A204.1 (cell line): ENCODE data around the gene ILKAP.

Source experiments
- FAIRE-seq: peaks from 2 replicates; lab custom pipeline; 2012; peaks lifted over from hg19 to GRCh38; lab: Jason Lieb, UNC

Gene ILKAP

DNA sequence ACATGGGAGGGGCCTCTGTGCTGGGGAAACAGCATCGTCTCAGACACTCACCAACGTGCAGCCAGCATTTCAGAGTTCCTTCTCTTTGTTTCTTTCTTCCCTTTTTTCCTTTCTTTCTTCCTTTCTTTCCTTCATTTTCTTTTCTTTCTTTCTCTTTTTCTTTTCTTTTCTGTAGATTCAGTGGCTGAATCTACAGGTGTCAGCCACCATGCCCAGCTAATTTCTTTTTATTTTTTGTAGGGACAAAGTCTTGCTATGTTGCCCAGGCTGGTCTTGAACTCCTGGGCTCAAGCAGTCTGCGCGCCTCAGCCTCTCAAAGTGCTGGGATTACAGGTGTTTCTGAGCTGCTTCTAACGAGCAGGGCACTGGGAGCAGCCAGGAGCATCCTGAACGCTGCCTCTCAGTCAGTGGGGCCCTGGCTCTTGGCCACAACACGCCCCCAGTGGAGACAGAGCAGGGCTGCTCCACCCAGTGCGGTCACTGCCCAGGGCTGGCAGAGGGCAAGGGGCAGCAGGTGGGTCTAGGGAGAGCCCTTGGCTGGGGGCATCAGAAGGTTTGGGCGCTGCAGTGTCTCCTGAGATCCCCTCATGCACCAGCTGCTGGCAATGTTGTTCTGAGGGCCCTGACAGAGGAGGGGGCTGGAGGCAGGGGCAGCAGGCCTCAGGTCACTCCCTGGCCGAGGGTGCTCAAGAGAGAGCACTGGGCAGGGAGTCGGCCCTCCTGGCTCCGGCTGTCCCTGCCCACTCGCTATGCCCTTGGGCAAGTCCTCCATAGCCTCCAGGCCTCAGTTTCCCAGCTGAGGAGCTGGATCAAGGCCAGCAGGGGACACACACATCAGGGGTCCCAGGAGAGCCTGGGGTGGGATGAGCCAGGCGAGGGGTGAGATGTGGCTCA lies 69.7 kb downstream of the ILKAP start:
- FAIRE-seq = no peak

DNA sequence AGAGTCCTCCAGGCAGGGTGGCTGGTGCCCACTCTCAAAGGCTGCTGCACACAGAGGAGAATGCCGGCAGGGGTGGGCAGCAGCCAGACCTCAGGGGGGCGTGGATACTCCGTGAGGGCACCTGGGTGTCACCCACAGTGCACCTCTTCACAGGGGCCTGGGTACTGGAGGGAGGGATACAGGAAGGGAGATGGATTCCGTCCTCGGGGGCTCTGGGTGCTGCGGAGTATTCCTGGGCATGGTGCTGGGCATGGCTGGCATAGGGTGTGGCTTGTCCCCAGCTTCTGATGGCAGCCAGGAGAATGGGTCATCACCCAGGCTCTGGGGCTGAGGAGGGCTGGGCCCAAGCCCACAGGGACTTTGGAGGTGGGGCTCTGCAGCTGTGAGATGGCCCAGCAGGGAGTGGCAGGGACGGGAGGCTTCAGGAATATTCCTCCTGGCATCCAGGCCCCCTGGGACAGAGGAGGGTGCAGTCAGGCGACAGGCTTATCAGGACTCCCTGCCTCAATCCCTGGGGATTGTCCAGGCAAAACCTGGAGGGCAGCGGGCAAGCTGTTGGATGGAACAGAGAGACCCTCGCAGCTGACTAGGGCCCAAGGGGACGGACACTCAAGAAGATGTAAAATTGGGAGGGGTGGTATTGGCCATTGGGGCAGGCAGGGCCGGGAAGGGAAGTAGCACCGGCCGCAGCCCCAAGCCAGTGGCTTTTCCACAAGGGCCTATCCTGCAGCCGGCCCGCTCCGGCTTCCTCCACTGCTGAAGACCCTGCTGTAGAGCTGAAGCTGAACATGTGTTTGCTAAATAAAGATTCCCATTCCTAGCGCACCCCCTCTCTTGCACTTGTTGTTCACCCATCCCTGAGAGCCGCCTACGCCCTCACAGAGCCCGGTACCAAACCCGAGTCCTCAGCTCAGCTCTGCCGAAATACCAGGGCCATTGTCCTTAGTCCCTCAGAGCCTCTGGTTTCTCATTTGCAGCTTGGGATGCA lies 70.7 kb downstream of the ILKAP start:
- no peak for FAIRE-seq

DNA sequence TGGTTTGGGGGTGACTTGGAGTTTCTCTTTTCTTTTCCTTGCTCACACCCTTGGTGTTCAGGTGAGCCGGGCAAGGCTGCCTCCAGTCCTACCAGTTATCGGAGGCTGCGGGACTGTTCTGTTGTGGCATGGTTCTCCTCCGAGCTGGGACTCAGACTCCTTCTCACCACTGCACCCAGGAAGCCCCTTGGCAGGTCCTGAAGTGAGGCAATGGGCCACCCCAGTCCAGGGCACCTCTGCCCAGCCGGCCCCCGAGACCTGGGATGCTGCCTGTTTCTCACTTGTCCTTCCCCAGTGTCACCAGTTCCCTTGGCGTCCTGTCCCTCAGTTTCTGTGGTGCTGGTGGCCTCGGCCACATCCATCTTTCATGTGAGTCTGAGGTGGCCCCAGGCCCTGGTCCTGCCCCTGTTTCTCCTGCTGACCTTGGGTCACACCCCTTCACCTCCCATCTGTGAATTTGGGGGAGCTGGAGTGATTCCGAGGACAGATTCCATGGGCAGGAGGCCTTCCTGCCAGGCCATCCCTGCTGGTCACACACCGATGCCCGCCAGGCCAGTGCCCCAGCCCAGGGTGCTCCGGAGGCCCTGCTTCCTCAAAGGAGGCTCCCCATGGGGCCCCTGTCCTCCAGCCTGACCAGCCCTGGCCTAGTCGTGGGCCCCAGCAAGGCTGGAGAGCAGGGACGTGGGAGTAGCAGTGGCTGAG lies 71.6 kb downstream of the ILKAP start:
- no peak for FAIRE-seq

DNA sequence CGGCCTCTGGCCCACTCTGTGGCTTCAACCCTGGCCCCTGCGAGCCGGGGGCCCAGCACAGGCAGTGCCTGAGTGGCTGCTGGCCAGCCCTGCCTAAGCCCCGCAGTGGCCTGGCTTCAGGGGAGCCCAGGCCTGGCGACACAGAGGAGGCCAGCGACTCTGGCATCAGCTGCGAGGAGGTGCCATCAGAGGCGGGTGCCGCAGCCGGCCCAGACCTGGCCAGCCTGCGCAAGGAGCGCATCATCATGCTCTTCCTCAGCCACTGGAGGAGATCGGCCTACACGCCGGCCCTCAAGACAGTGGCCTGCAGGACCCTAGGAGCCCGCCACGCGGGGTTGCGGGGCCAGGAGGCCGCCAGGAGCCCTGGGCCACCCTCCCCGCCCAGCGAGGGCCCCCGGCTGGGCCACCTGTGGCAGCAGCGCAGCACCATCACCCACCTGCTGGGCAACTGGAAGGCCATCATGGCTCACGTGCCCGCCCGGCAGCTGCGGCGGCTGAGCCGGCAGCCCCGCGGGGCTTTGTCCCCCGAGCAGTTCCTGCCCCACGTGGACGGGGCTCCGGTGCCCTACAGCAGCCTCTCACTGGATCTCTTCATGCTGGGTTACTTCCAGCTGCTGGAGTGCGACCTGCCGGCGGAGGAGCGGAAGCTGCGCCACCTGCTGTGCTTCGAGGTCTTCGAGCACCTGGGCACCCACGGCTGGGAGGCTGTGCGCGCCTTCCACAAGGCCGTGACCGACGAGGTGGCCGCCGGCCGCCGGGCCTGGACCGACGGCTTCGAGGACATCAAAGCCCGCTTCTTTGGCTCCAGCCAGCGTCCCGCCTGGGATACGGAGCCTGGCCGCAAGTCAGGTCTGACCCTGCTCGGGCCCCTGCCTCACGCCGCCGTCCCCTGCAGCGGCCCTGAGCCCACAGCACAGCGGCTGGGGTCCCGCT lies 72.5 kb downstream of the ILKAP start:
- FAIRE-seq = no peak

DNA sequence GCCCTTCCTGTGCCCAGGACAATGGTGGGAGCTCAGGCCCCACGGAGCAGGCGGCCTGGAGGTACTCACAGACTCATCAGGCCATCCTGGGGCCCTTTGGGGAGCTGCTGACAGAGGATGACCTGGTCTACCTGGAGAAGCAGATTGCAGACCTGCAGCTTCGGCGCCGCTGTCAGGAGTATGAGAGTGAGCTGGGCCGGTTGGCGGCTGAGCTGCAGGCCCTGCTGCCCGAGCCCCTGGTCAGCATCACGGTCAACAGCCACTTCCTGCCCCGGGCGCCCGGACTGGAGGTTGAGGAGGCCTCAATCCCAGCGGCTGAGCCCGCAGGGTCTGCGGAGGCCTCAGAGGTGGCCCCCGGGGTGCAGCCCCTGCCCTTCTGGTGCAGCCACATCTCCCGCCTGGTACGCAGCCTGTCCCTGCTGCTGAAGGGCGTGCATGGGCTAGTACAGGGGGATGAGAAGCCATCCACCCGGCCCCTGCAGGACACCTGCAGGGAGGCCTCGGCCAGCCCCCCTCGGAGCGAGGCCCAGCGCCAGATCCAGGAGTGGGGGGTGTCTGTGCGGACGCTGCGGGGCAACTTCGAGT lies 73.3 kb downstream of the ILKAP start:
- no peak for FAIRE-seq

DNA sequence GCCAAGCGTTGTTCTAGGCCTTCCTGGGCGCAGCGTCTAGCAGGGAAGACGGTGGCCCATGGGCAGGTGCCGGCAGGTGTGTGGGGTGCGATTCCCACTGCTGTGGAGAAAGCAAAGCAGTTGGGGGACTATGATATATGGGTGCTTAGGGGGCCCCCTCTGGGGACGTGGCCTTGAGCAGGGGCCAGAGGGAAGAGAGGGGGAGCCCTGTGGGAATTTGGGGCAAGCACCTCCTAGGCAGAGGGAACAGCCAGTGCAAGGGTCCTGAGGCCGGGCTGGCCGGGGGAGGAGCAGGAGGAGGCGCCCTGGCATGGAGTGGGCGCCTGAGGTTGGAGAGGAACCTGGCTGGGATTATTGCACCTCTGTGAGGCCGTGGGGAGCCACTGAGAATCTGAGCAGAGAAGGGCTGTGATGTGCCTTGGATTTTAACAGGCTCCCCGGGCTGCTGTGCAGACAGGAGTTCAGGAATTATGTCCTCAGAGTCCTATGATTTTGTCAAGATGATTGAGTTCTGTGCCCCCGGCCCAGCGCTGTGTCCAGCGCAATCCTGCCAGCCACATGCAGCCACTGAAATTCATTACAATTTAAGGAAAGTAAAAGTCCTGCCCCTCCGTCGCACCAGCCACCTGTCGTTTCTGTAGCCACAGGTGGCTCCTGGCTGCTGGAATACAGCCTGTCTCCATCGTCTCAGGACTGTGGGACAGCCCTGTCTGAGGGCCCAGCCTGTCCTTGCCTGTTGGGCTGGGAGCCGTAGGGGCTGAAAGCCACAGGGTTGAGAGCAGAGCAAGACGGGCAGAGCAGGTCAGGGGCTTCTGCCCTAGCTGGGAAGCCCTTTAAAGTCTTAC lies 74.1 kb downstream of the ILKAP start:
- no peak for FAIRE-seq

DNA sequence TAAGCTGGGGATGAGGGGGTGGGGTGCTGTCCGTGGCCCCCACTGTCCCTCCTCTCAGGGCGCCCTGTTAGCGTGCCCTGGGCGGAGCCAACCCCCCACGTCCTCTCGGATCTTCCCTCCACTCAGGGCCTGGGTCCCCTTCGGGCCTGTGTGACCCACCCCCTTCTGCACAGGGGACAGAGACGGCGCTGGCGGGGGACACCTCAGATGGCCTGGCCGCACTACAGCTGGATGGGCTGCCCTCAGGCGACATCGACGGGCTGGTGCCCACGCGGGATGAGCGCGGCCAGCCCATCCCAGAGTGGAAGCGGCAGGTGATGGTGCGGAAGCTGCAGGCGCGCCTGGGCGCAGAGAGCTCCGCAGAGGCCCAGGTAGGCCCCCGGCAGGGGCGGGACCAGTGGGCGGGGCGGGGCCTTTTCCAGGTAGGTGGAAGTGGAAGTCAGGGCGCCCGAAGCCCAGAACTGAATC lies 74.9 kb downstream of the ILKAP start:
- no peak for FAIRE-seq

DNA sequence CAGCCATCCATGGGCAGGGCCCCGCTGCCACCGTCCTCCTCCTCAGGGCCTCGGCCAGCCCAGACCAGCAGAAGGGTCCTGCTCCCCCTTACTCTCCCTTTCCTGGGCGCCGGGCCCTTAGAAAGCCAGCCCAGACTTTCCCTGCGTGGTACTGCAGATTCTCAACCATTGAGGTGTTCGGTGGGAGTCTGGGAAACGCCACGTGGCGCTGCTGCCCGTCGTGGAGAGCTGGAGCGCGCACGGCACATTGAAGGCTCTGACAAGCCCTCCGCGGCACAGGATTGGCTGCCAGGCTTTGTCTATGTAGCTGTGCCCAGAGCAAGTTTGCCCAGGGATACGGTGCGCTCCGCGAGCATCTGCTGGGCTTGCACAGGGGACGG lies 75.4 kb downstream of the ILKAP start:
- no peak for FAIRE-seq

DNA sequence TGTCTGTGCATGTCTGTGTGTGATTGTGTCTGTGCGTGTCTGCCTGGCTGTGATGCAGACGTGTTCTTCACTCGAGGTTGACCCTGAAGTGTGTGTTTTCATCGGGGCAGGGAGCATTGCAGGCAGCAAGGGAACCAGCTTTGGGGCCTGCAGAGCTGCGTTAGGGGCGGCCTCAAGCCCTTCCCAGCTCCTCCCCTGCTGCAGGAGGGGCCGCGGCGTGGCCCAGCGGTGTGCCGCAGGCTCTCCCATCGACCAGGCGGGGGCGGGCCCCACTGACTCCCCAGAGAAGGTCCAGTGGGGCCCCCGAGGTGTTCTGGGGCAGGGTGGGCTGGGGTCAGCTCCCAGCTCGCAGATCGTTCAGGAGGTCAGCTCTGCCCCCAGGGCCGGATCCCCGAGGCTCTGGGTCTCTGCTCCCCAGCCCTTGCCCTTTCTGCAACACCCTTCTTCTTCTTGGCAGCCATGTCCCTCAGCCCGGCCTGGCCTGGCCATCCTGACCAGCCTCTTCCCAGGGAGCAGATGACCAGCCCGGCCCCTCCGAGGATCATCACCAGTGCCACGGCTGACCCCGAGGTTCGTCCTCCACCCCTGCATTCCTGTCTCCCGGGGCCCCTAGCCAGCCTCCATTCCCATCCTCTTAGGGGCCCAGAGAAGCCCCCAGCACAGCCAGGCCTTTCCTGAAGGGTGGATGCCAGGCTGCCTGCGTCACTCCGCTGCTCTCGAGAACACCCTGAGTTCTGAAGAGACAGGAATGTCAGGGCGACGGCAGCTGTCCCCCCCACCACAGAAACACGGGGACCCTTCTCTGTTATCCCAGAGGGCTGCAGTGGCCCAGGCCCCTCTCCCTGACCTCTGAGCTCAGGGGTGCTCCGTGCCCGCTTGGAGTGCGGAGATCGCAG lies 76.1 kb downstream of the ILKAP start:
- FAIRE-seq = no peak

DNA sequence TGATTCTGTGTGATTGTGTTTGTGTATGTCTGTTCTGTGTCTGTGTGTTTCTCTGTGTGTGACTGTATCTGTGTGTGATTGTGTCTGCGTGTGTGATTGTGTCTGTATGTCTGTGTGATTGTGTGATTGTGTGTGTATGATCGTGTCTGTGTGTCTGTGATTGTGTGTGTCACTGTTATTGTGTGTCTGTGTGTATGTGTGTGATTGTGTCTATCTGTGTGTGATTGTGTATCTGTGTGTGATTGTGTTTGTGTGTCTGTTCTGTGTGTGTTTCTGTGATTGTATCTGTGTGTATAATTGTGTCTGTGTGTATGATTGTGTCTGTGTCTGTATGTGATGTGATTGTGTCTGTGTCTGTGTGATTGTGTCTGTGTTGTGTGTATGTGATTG lies 76.7 kb downstream of the ILKAP start:
- FAIRE-seq = no peak

DNA sequence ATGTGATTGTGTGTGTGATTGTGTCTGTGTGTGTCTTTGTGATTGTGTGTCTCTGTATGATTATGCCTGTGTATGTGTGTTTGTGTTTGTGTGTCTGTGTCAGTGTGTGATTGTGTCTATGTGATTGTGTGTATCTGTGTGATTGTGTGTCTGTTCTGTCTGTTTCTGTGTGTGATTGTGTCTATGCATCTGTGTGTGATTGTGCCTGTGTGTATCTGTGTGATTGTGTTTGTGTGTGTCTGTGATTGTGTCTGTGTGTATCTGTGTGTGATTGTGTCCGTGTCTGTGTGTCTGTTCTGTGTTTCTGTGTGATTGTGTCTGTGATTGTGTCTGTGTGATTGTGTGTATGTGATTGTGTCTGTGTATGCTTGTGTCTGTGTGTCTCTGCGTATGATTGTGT lies 77.2 kb downstream of the ILKAP start:
- FAIRE-seq = no peak

DNA sequence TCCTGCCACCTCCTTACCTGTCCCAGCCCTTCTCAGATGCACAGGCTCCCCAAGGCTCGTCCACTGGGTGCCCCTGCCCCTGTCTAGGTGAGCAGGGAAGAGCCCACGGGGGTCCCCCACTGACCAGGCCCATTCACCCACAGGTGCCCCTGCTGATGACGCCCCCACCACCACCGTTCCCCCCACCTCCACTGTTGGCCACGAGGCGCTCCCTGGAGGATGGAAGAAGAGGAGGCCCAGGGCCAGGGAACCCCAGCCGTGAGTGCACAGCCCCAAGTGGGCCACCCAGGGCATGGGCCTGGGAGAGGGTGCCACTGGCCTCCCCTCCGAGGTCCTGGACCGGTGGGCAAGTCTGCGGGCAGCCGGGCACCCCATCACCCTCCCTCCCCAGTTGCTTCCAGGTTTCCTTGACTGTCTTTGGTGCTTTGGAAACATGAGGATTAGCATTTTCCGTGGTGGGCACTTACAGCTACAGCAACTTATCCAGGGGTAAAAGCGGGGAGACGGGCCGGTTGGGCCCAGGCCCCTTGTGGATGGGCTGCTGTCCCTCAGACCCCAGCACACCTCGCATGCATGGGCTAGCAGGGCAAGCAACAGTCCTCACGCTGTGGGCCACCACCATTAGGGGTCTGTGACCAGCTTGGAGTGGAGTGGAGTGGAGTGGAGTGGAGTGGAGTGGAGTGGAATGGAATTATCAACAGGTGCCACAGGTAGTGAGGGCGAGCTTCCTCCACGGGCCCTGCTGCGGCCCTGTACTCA lies 78.2 kb downstream of the ILKAP start:
- FAIRE-seq = no peak

DNA sequence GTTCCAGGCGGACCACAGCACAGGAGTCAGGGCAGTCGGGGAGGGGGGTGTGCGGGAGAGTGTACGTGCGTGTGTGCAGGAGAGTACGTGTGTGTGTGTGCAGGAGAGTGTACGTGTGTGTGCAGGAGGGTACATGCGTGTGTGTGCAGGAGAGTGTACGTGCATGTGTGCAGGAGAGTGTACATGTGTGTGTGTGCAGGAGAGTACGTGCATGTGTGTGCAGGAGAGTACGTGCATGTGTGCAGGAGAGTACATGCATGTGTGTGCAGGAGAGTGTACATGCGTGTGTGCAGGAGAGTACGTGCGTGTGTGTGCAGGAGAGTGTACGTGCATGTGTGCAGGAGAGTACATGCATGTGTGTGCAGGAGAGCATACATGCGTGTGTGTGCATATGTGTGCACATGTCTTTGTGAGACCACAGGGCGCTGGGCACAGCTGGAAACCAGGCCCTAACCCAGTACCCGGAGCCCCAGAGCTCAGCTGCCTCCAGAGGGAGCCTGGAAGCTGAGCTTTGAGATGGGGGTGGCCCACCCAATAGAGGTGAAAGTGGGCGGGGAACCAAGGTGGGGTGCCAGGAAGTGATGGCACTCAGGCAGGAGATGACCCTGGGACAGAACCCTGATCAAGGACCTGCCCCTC lies 78.9 kb downstream of the ILKAP start:
- no peak for FAIRE-seq

DNA sequence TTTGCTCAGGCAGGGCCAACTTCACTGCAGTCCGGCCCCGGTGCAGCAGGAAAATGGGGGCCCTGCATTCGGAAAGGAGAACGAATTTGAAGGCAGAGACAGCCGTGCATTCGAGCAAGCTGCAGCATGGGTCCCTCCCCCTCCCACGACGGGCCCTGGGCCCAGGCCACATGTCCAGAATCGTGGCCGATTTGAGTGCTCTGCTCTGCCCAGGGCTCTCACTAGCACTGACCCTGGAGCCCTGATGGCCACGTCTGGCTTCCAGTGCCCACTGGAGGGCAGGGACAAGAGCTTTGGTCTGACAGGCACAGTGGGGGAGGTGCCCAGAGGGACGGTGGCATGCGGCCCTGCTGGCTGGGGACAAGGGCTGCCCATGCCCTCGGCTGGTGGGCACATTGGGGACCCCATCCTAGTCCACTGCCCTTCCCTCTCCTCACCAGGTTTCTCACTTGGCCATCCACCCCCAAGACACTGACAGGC lies 79.5 kb downstream of the ILKAP start:
- no peak for FAIRE-seq

DNA sequence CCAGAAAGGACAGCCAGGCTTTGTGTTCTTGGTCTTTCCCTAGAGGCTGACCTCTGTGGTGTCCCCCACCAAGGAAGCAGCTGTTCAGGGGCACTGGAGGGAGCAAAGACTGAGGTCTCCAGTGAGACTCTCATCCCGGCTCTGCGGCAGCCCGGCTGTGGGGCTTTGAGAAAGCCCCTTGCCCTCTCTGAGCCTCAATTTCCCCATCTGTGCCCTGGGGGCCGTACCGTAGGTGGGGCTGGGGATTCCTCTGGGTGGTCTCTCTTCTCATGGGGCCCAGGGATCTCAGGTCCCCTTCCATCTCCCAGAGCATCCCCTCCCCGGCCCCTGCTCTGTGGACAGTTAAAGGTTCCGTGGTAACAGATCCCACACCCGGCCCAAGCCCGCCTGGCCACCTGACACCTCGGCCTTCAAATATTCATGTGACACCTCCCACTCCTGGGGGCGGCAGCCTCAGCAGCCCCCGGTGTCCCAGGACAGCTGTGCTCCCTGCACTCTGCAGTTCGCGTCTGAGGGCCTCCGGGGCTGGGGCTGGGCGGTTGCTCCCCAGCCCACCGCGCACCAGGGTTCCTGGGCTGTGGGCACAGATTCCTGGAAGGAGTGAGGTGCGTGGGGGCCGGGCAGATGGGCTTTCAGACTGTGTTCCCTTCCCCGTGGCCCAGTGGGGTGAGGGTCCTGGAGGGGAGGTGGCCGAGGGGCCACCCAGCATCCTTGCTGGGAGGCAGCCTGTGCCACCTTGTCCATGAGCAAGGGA lies 80.1 kb downstream of the ILKAP start:
- no peak for FAIRE-seq

DNA sequence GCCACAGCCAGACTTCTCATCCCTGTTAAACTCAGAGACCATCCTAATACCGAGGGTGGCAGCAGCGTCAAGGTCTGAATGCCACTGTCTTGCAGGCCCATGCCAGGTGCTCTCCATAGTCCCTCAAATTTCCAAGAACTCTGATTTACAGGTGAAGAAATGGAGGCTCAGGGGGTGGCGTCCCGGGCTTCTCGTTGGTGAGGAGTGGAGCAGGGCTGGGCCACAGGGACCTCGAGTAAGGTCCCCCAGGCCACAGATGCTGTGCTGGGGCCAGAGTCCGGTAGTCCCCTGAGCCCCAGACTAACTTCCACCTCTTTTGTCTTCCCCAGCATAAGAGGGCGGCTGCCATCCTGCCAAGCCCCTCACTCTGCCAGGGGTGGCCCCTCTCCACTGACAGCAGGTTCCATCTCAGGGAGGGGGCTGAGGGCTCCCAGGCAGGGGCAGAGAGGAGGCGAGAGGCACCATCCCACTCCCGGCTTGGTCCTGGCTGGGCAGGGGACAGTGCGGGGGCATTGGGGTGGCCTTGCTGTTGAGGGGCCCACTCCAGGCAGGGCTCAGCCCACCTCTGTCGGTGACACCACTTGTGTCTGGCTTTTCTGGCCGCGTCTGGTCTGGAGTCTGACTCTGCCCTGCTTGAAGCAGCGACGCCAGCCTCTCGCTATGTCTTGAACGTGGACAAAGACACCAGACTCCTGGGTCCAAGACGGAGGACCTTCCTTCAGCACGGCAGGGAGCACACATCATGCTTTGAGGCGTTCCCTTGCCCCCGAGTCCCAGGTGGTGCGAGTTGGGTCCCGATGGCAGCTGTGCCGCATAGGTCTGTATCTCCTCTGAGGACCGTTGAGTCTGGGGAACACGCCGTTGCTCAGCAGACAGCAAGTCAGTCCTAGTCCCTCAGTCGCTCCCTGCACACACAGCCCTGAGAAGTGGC lies 80.9 kb downstream of the ILKAP start:
- no peak for FAIRE-seq
